Panc1 (cell line): ENCODE results near the gene OSGIN1. TPM values are rescaled to one million over a fixed set of nuclear protein-coding genes. Genes with fewer than 3 reads are reported as not detected.

Experiments used
- ATAC-seq: fragments of 200-7000 bp; cut with Tn5 transposase; 2 replicates; pipeline ENCODE4 v1.9.1; 2020; ENCODE audit warnings: mild to moderate bottlenecking, moderate library complexity
- BruUV-seq: library from RNA; stranded (reverse); fragments of 400-500 nt; replicated peaks from 2 replicates; lab custom pipeline; 2021; lab: Mats Ljungman, UMichigan
- CTCF ChIA-PET: fragments of 300-600 bp; sonication (Branson Sonifier 250); formaldehyde crosslinking; loops from one replicate; lab custom pipeline; 2022; ENCODE audit warnings: antibody characterized with exemption; lab: Charles Lee
- POLR2A ChIA-PET: fragments of 300-600 bp; sonication (Branson Sonifier 250); formaldehyde crosslinking; loops from one replicate; lab custom pipeline; 2022; ENCODE audit warnings: antibody characterized with exemption; lab: Charles Lee
- DNase-seq: peaks from one replicate; pipeline ENCODE4 v3.0.0-alpha.2; 2010; ENCODE audit warnings: low read depth, low spot score
- H3K27ac ChIP-seq: 2 replicates; pipeline ENCODE4 v1.5.1; 2011; ENCODE audit warnings: mild to moderate bottlenecking, low read length, inconsistent platforms
- H3K27me3 ChIP-seq: fragments of 200-500 bp; sonication (Bioruptor generic); 2 replicates; pipeline ENCODE4 v1.6.0; 2014; ENCODE audit warnings: low read length, inconsistent platforms; ENCODE audit not compliant: control insufficient read depth, insufficient read depth
- H3K36me3 ChIP-seq: fragments of 200-500 bp; sonication (Bioruptor generic); 2 replicates; pipeline ENCODE4 v1.5.1; 2014; ENCODE audit warnings: inconsistent platforms, mild to moderate bottlenecking, low read length, moderate library complexity; ENCODE audit not compliant: control insufficient read depth, insufficient read depth
- H3K4me1 ChIP-seq: 2 replicates; pipeline ENCODE4 v1.5.1; 2011; ENCODE audit warnings: inconsistent platforms, mild to moderate bottlenecking, low read length, moderate library complexity; ENCODE audit not compliant: control insufficient read depth, insufficient read depth
- H3K4me3 ChIP-seq, 2 experiments: 2 replicates each; pipeline ENCODE4 v1.5.1; 2011 to 2012; ENCODE audit warnings: low read depth in 2 of 2, low read length in 2 of 2, mild to moderate bottlenecking in 2 of 2, inconsistent platforms in 1 of 2, moderate library complexity in 1 of 2
- H3K9me3 ChIP-seq: fragments of 200-500 bp; sonication (Bioruptor generic); 2 replicates; pipeline ENCODE4 v1.5.1; 2014; ENCODE audit warnings: low read depth, mild to moderate bottlenecking, inconsistent platforms, low read length, moderate library complexity; ENCODE audit not compliant: control insufficient read depth, insufficient read depth
- CTCF ChIP-seq: fragments of 450-650 bp; IDR thresholded peaks from 2 replicates; pipeline ENCODE4 v1.5.1; 2017; ENCODE audit warnings: mild to moderate bottlenecking
- POLR2AphosphoS5 ChIP-seq: IDR thresholded peaks from 2 replicates; pipeline ENCODE4 v1.6.1; 2012; ENCODE audit warnings: mild to moderate bottlenecking, low read depth, low read length, moderate library complexity
- SIN3A ChIP-seq: IDR thresholded peaks from 2 replicates; pipeline ENCODE4 v1.6.1; 2012; ENCODE audit warnings: low read depth, mild to moderate bottlenecking, low read length, moderate library complexity, borderline replicate concordance; ENCODE audit not compliant: insufficient read depth
- TCF7L2 ChIP-seq: IDR thresholded peaks from 2 replicates; pipeline ENCODE4 v1.6.1; 2011; ENCODE audit warnings: mild to moderate bottlenecking, low read depth, low read length, inconsistent platforms
- in situ Hi-C: cut with HindIII; loops from 2 replicates; pipeline ENCODE4 v1.10.0; 2016; ENCODE audit warnings: low sequenced_read_pairs, low pct_unique_long_range_greater_than_20kb
- intact Hi-C: fragments of 100-400 bp; cut with micrococcal nuclease; formaldehyde crosslinking; loops from one replicate; pipeline ENCODE4 v1.10.0; 2022; ENCODE audit not compliant: unreplicated experiment
- total RNA-seq: library from RNA; stranded (reverse); gene quantifications from one replicate; pipeline ENCODE4 v1.2.1, GENCODE V29; 2021; ENCODE audit not compliant: unreplicated experiment
- TF ChIP-seq, protein P1 (sequence below), 2 experiments: IDR thresholded peaks; 2 replicates each; pipeline ENCODE4 v1.6.1; 2011 to 2012; ENCODE audit warnings: low read depth in 2 of 2, control low read depth in 1 of 2, low read length in 1 of 2, mild to moderate bottlenecking in 1 of 2, moderate library complexity in 1 of 2; ENCODE audit not compliant: insufficient read depth in 1 of 2

OSGIN1 gene
- total RNA-seq, 1 experiment from 2014 or later = 4.9 TPM

DNA sequence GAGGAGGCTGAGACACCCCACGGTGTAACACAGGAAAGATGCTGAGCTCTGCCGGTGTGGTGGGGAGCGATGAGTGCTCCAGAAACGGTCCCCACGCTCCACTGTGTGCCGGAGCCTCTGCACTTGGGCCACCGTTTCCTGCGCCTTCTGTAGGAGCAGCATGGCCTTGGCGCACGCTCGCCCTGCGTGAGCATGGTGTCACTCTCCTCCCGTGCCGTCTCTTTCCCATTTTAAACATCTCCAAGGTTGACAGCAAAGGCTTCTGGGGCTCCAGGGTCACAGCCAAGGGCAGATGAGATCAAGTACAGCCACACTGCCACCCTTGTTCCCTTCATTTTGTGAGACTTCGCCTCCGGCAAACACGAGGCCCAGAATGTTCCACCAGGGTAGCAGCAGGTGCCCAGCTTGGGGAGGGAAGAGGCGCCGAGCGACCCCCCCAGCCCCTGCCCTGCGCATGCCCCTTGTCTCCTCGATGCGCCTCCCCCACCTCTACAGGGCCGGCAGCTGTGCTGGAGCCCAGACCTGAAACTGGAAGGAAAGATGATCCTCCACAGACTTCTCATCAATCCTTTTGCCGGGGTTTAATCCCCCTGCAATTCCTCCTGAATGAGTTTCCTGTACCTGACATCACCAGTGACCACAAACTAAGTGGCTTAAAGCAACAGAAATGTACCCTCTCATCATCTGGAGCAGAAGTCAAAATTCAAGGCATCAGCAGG is 19.9 kb upstream of the OSGIN1 start:
- Histone ChIP-seq H3K27ac (no peak overlapping the region), H3K27me3 (no peaks in the 10 kb centered on the region), H3K4me3 (no peak overlapping the region), H3K36me3 (no peaks in the 10 kb centered on the region), H3K9me3 (no peaks in the 10 kb centered on the region), H3K4me1 (no peaks in the 10 kb centered on the region)
- TF ChIP-seq TCF7L2 (no peak), POLR2AphosphoS5 (no peak), CTCF (no peak), SIN3A (no peak)
- TF ChIP-seq, protein P1, sequence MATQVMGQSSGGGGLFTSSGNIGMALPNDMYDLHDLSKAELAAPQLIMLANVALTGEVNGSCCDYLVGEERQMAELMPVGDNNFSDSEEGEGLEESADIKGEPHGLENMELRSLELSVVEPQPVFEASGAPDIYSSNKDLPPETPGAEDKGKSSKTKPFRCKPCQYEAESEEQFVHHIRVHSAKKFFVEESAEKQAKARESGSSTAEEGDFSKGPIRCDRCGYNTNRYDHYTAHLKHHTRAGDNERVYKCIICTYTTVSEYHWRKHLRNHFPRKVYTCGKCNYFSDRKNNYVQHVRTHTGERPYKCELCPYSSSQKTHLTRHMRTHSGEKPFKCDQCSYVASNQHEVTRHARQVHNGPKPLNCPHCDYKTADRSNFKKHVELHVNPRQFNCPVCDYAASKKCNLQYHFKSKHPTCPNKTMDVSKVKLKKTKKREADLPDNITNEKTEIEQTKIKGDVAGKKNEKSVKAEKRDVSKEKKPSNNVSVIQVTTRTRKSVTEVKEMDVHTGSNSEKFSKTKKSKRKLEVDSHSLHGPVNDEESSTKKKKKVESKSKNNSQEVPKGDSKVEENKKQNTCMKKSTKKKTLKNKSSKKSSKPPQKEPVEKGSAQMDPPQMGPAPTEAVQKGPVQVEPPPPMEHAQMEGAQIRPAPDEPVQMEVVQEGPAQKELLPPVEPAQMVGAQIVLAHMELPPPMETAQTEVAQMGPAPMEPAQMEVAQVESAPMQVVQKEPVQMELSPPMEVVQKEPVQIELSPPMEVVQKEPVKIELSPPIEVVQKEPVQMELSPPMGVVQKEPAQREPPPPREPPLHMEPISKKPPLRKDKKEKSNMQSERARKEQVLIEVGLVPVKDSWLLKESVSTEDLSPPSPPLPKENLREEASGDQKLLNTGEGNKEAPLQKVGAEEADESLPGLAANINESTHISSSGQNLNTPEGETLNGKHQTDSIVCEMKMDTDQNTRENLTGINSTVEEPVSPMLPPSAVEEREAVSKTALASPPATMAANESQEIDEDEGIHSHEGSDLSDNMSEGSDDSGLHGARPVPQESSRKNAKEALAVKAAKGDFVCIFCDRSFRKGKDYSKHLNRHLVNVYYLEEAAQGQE (IDR thresholded peaks at IDR 0.05; ENCODE audit: insufficient read depth in 1 of 2, low read depth in 2 of 2, low read length in 1 of 2) = no peak
- ATAC-seq = no peak
- no TSS peak for BruUV-seq
- in situ Hi-C loops = no loop called here
- POLR2A ChIA-PET = no interaction called here
- no peak for DNase-seq
- CTCF ChIA-PET = no interaction called here
- intact Hi-C loops = no loop called here

- ChIA-PET CTCF (no interaction called here), POLR2A (no interaction called here)
- BruUV-seq = no TSS peak
- intact Hi-C loops (no loop called here), in situ Hi-C loops (no loop called here)
- no peak for ATAC-seq
- no peaks in the 10 kb centered on the region for H3K36me3 ChIP-seq
- DNase-seq = no peak
- no peak overlapping the region for H3K4me3 ChIP-seq
- TF ChIP-seq SIN3A (no peak), POLR2AphosphoS5 (no peak), TCF7L2 (no peak), CTCF (no peak)
- TF ChIP-seq, protein P1 (IDR thresholded peaks at IDR 0.05; ENCODE audit: insufficient read depth in 1 of 2, low read depth in 2 of 2, low read length in 1 of 2) = no peak
- no peak overlapping the region for H3K27ac ChIP-seq
- H3K27me3 ChIP-seq = no peaks in the 10 kb centered on the region
- H3K9me3 ChIP-seq = no peaks in the 10 kb centered on the region
- no peaks in the 10 kb centered on the region for H3K4me1 ChIP-seq
Observed at GRCh38 chr16:83933885-83934683, 19.0 kb upstream of the OSGIN1 start.
